UCSD-AML1 (cell line): ENCODE results near the gene MMP24OS.
"Not testable (repeated sequence)": the region's sequence is repeated elsewhere in the genome, so short reads cannot be mapped to it uniquely, and the experiment has no call there.

Experiments
- DNase-seq: peaks from one replicate; lab custom pipeline; 2025; ENCODE audit not compliant: unreplicated experiment; lab: John Stamatoyannopoulos, UW

The MMP24OS gene

GRCh38 chr20:35276408-35276807 is 1.5 kb downstream of the MMP24OS start:
- no peak for DNase-seq

DNA sequence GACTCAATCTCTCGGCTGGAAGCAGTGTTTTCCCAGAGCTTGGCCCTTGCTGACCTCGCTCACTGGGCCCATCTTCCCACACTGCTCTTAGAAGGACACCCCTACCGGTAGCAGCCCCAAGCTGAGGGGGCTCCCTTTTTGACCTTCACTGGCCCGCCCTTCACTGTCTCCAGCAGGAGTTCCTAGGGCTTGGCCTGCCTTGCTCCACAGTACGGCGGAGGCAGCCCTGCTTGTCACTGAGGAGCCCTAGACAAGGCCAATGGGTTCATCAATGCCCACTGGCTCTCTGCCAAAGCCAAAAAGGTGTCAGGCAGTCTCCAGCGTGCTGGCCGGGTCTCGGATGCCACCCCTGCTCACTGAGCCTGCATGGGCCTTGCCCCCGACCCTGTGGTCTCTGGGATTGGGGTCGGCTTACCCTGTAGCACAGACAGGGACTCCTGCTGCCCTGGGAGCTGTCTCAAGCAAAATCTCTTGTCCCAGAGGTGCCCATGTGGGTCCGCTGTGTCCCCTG is 2.1 kb downstream of the MMP24OS start:
- DNase-seq, result no peak

DNA sequence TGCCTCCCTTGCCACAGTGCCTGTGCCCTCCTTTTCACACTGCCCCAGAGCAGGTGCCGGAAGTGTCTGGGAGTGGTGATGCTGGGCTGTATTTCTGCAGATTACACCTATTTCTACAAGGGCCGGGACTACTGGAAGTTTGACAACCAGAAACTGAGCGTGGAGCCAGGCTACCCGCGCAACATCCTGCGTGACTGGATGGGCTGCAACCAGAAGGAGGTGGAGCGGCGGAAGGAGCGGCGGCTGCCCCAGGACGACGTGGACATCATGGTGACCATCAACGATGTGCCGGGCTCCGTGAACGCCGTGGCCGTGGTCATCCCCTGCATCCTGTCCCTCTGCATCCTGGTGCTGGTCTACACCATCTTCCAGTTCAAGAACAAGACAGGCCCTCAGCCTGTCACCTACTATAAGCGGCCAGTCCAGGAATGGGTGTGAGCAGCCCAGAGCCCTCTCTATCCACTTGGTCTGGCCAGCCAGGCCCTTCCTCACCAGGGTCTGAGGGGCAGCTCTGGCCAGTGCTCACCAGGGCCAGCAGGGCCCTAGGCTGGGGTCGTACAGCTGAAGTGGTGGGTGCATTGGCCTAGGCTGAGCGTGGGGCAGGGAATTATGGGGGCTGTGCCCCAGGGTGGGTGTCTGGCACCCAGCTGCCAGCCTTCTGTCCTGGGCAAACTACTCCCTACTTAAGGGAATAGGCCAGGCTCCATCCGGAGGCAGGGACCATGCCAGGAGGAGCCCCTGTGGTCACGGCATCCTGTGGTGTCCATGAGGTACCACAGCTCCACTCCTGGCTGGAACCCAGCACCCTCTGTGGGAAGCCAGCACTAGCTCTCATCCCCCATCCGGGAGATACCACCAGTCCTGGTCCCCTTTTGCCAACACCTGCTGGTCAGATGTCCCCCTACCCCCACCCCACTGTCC is 3.5 kb downstream of the MMP24OS start:
- no peak for DNase-seq

GRCh38 chr20:35273449-35274171 is 4.3 kb downstream of the MMP24OS start:
- DNase-seq, result no peak

- DNase-seq, result no peak
Measured at GRCh38 chr20:35271904-35272303, 6.0 kb downstream of the MMP24OS start.

- no peak for DNase-seq
Measured at GRCh38 chr20:35271073-35271882, 6.6 kb downstream of the MMP24OS start.

DNA sequence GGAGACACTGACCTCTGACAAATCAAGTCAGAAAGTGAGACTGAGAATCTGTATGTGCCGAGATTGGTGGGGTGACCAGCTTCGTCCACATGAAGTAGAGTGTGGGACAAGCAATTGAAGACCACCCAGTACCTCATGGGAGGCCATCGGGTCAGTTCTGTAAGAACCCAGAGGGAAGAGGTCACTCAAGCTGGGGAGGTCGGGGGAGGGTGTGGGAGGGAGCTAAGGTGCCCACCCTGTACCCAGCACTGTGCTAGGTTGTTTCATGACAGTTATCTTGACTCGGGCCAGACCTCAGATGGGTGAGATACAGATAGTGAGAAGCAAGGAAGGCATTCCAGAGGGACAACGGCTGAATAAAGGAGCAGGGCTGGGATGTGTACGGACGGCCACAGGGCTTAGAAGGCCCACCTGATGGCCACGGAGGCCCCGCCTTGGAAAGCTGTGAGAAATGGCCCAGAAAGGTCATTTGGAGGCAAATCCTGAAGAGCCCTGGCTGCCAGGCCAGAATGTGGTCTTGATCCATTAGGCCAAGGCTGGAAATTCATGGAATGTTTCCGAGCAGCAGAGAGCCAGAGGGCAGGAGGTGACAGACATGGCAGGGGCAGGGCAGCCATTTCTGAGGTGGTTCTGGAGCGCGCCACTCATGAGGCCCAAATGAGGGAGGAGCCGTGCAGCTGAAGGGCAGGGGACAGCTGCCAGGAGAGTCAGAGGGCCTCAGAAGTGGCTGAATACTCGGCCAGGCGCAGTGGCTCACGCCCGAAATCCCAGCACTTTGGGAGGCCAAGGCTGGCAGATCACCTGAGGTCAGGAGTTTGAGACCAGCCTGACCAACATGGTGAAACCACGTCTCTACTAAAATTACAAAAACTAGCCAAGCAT is 7.7 kb downstream of the MMP24OS start:
- DNase-seq, result no peak

DNA sequence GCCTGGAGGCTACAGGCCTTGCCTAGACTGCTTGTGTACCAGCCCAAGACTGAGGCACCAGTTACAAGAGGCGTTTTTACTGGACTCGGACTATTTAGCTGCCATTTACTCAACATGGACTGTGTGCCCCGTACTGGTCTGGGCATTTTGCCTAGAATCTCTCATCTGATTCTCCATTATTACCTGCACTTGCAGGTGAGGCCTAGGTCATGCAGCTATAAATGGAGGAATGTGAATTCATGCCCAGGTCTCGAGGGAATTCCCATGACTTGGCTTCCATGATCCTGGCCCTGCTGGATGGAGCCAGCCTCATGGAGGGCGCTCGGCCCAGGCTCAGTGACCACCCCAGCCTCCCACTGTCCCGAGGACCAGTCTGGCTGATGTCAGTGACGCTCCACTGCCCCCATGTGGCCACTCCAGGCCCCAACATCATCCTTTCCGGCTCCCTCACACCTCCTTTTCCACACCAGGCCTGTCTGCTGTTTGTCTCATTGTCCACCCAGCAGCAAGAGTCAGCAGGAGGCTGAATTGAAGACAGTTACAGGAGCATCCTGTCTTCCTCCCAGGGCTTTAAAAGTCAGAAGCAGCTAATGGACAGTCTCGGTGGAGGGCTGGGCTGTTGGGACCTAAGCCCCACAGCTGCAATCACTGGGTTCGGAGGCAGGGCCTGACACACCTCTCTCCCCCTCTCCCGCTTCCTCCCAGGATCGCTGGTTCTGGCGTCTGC is 8.7 kb downstream of the MMP24OS start:
- DNase-seq, result peak; percentile 58

- DNase-seq, result no peak
Measured at GRCh38 chr20:35267092-35267491, 10.8 kb downstream of the MMP24OS start.

DNA sequence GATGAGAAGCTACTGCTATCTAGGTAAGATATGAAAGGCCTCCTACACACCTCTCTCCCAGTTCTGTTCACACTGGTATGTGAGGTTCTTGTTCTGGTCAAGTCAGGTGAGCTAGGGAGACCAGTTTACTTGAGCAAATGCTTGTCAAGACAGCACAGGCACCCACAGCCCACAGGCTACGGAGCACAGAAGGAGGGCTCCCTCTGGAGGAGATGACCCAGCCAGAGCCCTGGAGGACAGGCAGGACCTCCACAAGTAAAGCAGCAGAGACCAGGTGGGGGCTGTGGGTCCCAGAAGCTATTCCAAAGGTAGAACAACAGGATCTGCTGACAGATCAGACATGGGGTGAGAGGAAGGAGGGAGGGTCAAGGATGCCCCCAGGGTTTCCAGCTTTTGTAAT is 13.2 kb downstream of the MMP24OS start:
- peak; percentile 25 for DNase-seq

- DNase-seq, result no peak
Measured at GRCh38 chr20:35263532-35264341, 14.2 kb downstream of the MMP24OS start.

GRCh38 chr20:35262731-35263531 is 15.0 kb downstream of the MMP24OS start:
- DNase-seq, result not testable (repeated sequence)

DNA sequence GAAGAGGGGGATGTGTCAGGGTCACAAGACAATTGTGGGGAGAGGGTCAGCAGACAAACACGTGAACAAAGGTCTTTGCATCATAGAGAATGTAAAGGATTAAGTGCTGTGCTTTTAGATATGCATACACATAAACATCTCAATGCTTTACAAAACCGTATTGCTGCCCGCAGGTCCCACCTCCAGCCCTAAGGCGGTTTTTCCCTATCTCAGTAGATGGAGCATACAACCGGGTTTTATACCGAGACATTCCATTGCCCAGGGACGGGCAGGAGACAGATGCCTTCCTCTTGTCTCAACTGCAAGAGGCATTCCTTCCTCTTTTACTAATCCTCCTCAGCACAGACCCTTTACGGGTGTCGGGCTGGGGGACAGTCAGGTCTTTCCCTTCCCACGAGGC is 15.6 kb downstream of the MMP24OS start:
- DNase-seq, result not testable (repeated sequence)

GRCh38 chr20:35260426-35260825 is 17.5 kb downstream of the MMP24OS start:
- no peak for DNase-seq

- no peak for DNase-seq
Measured at GRCh38 chr20:35257175-35257909, 20.6 kb downstream of the MMP24OS start.

DNA sequence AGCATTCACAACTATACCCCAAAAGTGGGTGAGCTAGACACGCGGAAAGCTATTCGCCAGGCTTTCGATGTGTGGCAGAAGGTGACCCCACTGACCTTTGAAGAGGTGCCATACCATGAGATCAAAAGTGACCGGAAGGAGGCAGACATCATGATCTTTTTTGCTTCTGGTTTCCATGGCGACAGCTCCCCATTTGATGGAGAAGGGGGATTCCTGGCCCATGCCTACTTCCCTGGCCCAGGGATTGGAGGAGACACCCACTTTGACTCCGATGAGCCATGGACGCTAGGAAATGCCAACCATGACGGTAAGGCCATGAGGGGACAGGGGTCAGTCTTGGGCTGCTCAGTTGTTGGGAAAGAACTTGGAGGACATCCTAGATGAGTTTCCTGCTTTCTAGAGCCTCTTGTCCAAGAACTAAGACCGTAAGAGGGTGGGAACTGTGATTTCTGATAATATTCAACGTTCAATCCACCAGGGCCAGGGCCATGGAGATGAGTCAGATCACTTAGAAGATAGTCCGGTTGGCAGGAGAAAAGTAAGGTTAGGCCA is 23.4 kb downstream of the MMP24OS start:
- DNase-seq, result no peak

DNA sequence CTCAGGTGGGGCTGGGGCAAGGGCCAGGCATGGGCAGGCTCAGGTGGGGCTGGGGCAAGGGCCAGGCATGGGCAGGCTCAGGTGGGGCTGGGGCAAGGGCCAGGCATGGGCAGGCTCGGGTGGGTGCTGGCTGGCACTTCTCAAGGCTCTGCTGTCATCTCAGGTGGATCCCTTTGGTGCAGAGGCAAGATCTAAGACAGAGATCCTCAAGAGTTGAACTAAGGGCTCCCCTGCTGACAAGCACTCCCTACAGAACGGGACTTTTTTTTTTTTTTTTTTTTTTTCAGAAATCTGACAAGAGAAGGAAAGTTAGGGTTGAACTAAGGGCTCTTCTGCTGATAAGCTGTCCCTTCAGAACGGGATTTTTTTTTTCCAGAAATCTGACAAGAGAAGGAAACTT is 24.9 kb downstream of the MMP24OS start:
- DNase-seq, result no peak
